ENCODE measurements around the gene GP9.
"Not testable (repeated sequence)": the region's sequence is repeated elsewhere in the genome, so short reads cannot be mapped to it uniquely, and the experiment has no call there.

The GP9 gene

GRCh38 chr3:129068291-129068886, 7.8 kb downstream of the GP9 start:
- no peak for DNase-seq (ENCODE audit: low spot score)
- in situ Hi-C loops (cut with MboI; ENCODE audit: low sequenced_read_pairs, unreplicated experiment), result no loop called here
- TF ChIP-seq CTCF (IDR thresholded peaks at IDR 0.05; ENCODE audit: borderline replicate concordance, control extremely low read depth, extremely low read depth, insufficient read depth, missing control alignments), result no peak

GRCh38 chr3:129069313-129070085, 8.9 kb downstream of the GP9 start:
- in situ Hi-C loops (cut with MboI; ENCODE audit: low sequenced_read_pairs, unreplicated experiment); DNase-seq (ENCODE audit: low spot score): not testable (repeated sequence)

- in situ Hi-C loops (cut with MboI; ENCODE audit: low sequenced_read_pairs, unreplicated experiment), result no loop called here
- no peak for TF ChIP-seq CTCF (IDR thresholded peaks at IDR 0.05; ENCODE audit: borderline replicate concordance, control extremely low read depth, extremely low read depth, insufficient read depth, missing control alignments)
Measured at GRCh38 chr3:129070086-129070885, 9.7 kb downstream of the GP9 start.

GRCh38 chr3:129077222-129077621, 16.6 kb downstream of the GP9 start:
- no peak for DNase-seq (ENCODE audit: low spot score)
- in situ Hi-C loops (cut with MboI; ENCODE audit: low sequenced_read_pairs, unreplicated experiment), result no loop called here
- no peak for TF ChIP-seq CTCF (IDR thresholded peaks at IDR 0.05; ENCODE audit: borderline replicate concordance, control extremely low read depth, extremely low read depth, insufficient read depth, missing control alignments)

More at GRCh38 chr3:129070086-129070885, 9.7 kb downstream of the GP9 start:
- DNase-seq (ENCODE audit: low spot score), result no peak

GRCh38 chr3:129078510-129078909, 17.9 kb downstream of the GP9 start:
- no peak for DNase-seq (ENCODE audit: low spot score)
- no peak for TF ChIP-seq CTCF (IDR thresholded peaks at IDR 0.05; ENCODE audit: borderline replicate concordance, control extremely low read depth, extremely low read depth, insufficient read depth, missing control alignments)
- in situ Hi-C loops (cut with MboI; ENCODE audit: low sequenced_read_pairs, unreplicated experiment), result no loop called here

GRCh38 chr3:129081503-129081902, 20.9 kb downstream of the GP9 start:
- DNase-seq (ENCODE audit: low spot score), result no peak
- in situ Hi-C loops (cut with MboI; ENCODE audit: low sequenced_read_pairs, unreplicated experiment), result no loop called here

More at GRCh38 chr3:129081503-129081902, 20.9 kb downstream of the GP9 start:
- no peak for TF ChIP-seq CTCF (IDR thresholded peaks at IDR 0.05; ENCODE audit: borderline replicate concordance, control extremely low read depth, extremely low read depth, insufficient read depth, missing control alignments)

All from GM13976 (cell line).